PFSK-1 (cell line): ENCODE measurements around the gene OR10R2.

ENCODE experiments used
- FOXP2 ChIP-seq: optimal IDR thresholded peaks from 2 replicates; pipeline ENCODE3; 2011; ENCODE audit warnings: borderline replicate concordance, control low read depth, inconsistent platforms; ENCODE audit not compliant: insufficient read depth; ENCODE audit errors: extremely low read length, extremely low read depth
- POLR2AphosphoS5 ChIP-seq: IDR thresholded peaks from 2 replicates; pipeline ENCODE4 v1.6.1; 2012; ENCODE audit warnings: low read depth, mild to moderate bottlenecking, control low read depth, low read length, moderate library complexity
- REST ChIP-seq, 2 experiments: IDR thresholded peaks; 2 replicates each; pipeline versions ENCODE4 v1.6.1 to v1.8.0; 2011 to 2012; ENCODE audit warnings: low read depth in 2 of 2, low read length in 2 of 2, control low read depth in 1 of 2, inconsistent platforms in 1 of 2, mild to moderate bottlenecking in 1 of 2, moderate library complexity in 1 of 2; ENCODE audit not compliant: insufficient read depth in 1 of 2
- SIN3A ChIP-seq: IDR thresholded peaks from 2 replicates; pipeline ENCODE4 v1.6.1; 2012; ENCODE audit warnings: mild to moderate bottlenecking, low read length, moderate library complexity, borderline replicate concordance; ENCODE audit not compliant: insufficient read depth
- TAF1 ChIP-seq: IDR thresholded peaks from 2 replicates; pipeline ENCODE4 v1.6.1; 2012; ENCODE audit warnings: low read length, control low read depth, borderline replicate concordance; ENCODE audit not compliant: insufficient read depth

Gene OR10R2

GRCh38 chr1:158454537-158454936 is 17.5 kb upstream of the OR10R2 start:
- TF ChIP-seq TAF1: no peak
- no peak for TF ChIP-seq FOXP2
- no peak for TF ChIP-seq POLR2AphosphoS5
- no peak for TF ChIP-seq REST (IDR thresholded peaks at IDR 0.05; ENCODE audit: insufficient read depth in 1 of 2, low read depth in 2 of 2, low read length in 2 of 2)
- TF ChIP-seq SIN3A: no peak

- no peak for TF ChIP-seq FOXP2
- TF ChIP-seq POLR2AphosphoS5: no peak
- TF ChIP-seq REST (IDR thresholded peaks at IDR 0.05; ENCODE audit: insufficient read depth in 1 of 2, low read depth in 2 of 2, low read length in 2 of 2): no peak
- no peak for TF ChIP-seq TAF1
- no peak for TF ChIP-seq SIN3A
Observed at GRCh38 chr1:158457246-158457645, 14.8 kb upstream of the OR10R2 start.

DNA sequence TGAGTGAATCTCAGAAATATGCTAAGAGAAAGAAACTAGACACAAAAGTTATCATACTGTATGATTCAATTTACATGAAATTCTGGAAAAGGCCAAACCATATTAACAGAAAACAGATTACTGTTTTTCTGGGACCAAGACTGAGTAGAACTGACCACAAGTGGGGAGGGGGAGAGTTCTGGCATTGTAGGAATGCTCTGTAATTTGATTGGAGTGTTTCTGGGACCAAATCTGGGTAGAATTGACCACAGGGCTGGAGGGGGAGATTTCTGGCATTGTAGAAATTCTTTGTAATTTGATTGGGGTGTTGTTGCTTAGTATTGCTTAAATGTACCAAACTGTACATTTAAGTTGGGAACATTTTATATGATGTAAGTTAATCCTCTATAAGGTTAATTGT is 13.8 kb upstream of the OR10R2 start:
- no peak for TF ChIP-seq TAF1
- TF ChIP-seq SIN3A: no peak
- TF ChIP-seq FOXP2: no peak
- TF ChIP-seq REST (IDR thresholded peaks at IDR 0.05; ENCODE audit: insufficient read depth in 1 of 2, low read depth in 2 of 2, low read length in 2 of 2): no peak
- TF ChIP-seq POLR2AphosphoS5: no peak

DNA sequence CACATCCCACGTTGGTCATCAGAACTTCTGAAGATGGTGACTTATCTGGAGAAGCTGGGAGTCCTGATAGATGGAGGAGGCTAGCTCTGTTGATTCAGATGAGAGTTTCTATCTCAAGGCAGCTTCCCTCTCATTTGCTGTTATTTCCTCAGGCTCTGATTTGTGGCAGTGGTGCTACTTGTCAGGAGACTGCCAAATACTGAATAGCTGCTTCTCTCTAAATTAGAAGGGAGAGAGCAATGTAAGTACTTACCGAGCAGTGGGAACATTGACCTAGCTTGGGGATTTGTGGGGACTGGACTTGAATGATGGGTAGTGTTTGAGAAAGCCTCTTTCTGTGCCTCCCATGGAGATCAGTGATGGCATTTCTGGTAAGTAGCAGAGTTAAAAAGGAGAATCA is 10.5 kb upstream of the OR10R2 start, which contains the start of gene OR10K1:
Gene OR10K1 (plus strand): TSS at position 301 of the 400 bp plus-strand sequence. CDS start 3,728 bp downstream, outside the sequence.
- no peak for TF ChIP-seq TAF1
- no peak for TF ChIP-seq POLR2AphosphoS5
- TF ChIP-seq SIN3A: no peak
- TF ChIP-seq FOXP2: no peak
- no peak for TF ChIP-seq REST (IDR thresholded peaks at IDR 0.05; ENCODE audit: insufficient read depth in 1 of 2, low read depth in 2 of 2, low read length in 2 of 2)

DNA sequence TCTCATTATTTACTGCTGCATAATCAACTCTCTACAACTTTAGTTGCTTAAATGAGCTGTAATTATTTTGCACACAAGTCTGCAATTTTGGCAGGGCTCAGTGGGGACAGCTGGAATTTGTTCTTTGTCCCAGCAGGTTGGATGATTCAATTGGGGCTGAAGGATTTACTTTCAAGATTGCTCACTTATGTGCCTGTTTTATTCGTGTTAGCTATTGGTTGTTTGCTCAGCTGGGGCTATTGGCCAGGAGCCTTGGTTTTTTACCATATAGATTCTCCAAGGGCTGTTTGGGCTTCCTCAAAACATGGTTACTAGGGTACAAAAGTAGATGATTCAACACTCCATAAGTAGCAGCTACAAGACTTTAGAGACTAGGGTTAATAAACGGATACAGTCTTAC is 13.4 kb downstream of the OR10R2 start:
- TF ChIP-seq TAF1: no peak
- no peak for TF ChIP-seq FOXP2
- TF ChIP-seq POLR2AphosphoS5: no peak
- no peak for TF ChIP-seq REST (IDR thresholded peaks at IDR 0.05; ENCODE audit: insufficient read depth in 1 of 2, low read depth in 2 of 2, low read length in 2 of 2)
- no peak for TF ChIP-seq SIN3A
